T follicular helper cell (primary cell): ENCODE data around the gene HSD17B8.
"Not testable (repeated sequence)": the region's sequence is repeated elsewhere in the genome, so short reads cannot be mapped to it uniquely, and the experiment has no call there.

Source experiments
- DNase-seq: peaks from one replicate; pipeline ENCODE4 v3.0.0-alpha.2; 2020; ENCODE audit warnings: low read depth

Gene HSD17B8

GRCh38 chr6:33206027-33206863, 1.8 kb downstream of the HSD17B8 start:
- no peak for DNase-seq

GRCh38 chr6:33206864-33207551, 2.6 kb downstream of the HSD17B8 start:
- no peak for DNase-seq

GRCh38 chr6:33207552-33208090, 3.2 kb downstream of the HSD17B8 start:
- DNase-seq, result no peak

- DNase-seq, result peak; percentile 82
These were observed 3.9 kb downstream of the HSD17B8 start, which contains the start of gene RING1 for GRCh38 chr6:33208091-33208967. TSS of gene RING1 (plus strand) at chr6:33208500. CDS start at chr6:33208823, 323 bp downstream.

GRCh38 chr6:33209856-33210255, 5.4 kb downstream of the HSD17B8 start:
- DNase-seq, result no peak

GRCh38 chr6:33211136-33211535, 6.7 kb downstream of the HSD17B8 start:
- no peak for DNase-seq

GRCh38 chr6:33211666-33212422, 7.4 kb downstream of the HSD17B8 start:
- no peak for DNase-seq

GRCh38 chr6:33212857-33213165, 8.4 kb downstream of the HSD17B8 start:
- DNase-seq, result no peak

GRCh38 chr6:33213166-33213988, 8.9 kb downstream of the HSD17B8 start:
- no peak for DNase-seq

GRCh38 chr6:33213989-33214335, 9.5 kb downstream of the HSD17B8 start:
- no peak for DNase-seq

GRCh38 chr6:33215271-33216116, 11.0 kb downstream of the HSD17B8 start:
- no peak for DNase-seq

GRCh38 chr6:33216117-33216649, 11.7 kb downstream of the HSD17B8 start:
- DNase-seq, result no peak

GRCh38 chr6:33217246-33217645, 12.8 kb downstream of the HSD17B8 start:
- no peak for DNase-seq

GRCh38 chr6:33217681-33218080, 13.2 kb downstream of the HSD17B8 start:
- no peak for DNase-seq

GRCh38 chr6:33226503-33227120, 22.2 kb downstream of the HSD17B8 start:
- DNase-seq, result not testable (repeated sequence)

- DNase-seq, result no peak
These were observed 30.8 kb downstream of the HSD17B8 start for GRCh38 chr6:33235221-33235634.

GRCh38 chr6:33236328-33236727, 31.9 kb downstream of the HSD17B8 start:
- no peak for DNase-seq

- no peak for DNase-seq
These were observed 32.4 kb downstream of the HSD17B8 start for GRCh38 chr6:33236852-33237251.

GRCh38 chr6:33237741-33238140, 33.3 kb downstream of the HSD17B8 start:
- DNase-seq, result no peak
